ENCODE measurements around the gene LCA5.
"Not testable (repeated sequence)": the region's sequence is repeated elsewhere in the genome, so short reads cannot be mapped to it uniquely, and the experiment has no call there.

LCA5 gene

DNA sequence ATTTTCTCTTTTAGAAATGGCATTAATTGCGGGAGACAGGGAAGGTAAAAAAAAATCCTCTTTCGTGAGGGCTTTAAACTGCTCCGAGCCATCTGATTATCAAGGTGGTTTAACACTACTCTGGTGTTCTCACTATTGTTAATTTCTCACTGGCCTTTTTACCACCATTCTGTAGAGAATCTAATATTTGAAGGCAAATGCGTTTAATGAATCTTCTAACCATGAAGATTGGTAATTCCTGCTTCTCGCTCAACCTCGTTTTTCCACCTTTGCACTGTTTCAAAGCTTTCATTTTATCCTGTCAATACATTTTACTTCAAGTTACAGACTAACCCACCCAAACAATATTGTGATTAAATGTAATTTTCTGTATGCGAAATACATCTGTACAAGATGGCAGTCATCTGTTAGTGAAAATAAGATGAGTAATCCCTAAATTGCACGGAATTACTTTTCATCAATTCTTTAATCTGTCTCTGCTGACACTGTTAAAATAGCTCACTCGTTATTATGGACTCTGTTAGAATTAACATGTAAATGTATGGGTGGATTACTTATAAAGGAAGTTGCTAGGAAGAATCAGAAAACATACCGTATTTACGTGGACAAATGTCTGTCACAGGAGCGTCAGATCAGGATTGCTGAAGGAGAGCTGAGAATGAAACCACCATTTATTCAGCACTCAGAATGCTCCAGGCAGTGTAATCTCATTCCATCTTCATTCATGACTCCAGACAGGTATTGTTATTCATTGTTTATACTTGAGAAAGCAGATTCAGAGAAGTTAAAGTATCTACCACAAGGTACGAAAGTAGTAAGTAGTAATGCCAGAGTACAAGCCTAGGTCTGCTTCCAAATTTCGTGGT lies 1.1 kb upstream of the LCA5 start:
- DNase-seq (ENCODE audit: low spot score): peak; percentile 34

DNA sequence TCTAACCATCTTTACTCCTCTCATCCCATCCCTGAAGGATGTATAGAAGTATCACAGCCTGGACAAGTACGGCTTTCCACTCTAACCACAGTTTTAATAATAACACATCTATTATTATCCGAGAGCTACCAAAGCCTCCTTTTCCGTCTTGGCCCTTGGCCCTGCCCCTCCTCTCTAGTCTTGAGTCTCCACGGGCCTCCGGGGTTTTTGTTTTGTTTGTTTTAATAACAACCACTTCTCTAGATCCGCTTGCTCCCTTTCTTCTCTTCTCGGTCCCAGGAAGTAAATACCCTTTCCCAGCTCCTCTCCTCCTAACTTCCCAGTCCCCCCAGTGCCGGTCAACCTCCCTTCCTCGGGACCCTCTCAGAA lies 661 bp downstream of the LCA5 start:
- DNase-seq (ENCODE audit: low spot score): peak; percentile 18

DNA sequence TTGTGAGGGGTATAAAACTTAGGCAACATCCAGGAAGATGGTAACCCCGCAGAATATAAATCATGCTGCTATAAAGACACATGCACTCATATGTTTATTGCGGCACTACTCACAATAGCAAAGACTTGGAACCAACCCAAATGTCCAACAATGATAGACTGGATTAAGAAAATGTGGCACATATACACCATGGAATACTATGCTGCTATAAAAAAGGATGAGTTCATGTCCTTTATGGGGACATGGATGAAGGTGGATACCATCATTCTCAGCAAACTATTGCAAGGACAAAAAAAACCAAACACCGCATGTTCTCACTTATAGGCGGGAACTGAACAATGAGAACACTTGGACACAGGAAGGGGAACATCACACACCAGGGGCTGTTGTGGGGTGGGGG lies 7.7 kb downstream of the LCA5 start:
- DNase-seq (ENCODE audit: low spot score): not testable (repeated sequence)

DNA sequence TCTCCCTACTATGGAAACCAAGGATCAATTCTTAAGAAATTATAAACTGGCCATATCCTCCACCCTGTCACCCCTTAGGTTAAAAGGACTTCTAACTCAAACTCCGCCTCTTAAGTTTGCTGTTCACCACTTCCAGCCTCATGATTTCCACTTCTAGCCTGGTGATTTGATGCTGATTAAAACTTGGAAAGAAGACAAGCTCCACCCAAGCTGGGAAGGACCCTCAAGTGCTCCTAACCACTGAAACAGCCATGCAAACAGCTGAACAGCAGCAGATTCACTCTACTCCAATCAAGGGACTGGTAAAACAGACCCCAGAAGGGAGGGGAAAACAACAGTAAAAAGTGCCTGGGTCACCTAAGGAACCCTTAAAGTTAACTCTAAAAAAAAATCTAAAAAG lies 10.3 kb downstream of the LCA5 start:
- DNase-seq (ENCODE audit: low spot score): no peak

DNA sequence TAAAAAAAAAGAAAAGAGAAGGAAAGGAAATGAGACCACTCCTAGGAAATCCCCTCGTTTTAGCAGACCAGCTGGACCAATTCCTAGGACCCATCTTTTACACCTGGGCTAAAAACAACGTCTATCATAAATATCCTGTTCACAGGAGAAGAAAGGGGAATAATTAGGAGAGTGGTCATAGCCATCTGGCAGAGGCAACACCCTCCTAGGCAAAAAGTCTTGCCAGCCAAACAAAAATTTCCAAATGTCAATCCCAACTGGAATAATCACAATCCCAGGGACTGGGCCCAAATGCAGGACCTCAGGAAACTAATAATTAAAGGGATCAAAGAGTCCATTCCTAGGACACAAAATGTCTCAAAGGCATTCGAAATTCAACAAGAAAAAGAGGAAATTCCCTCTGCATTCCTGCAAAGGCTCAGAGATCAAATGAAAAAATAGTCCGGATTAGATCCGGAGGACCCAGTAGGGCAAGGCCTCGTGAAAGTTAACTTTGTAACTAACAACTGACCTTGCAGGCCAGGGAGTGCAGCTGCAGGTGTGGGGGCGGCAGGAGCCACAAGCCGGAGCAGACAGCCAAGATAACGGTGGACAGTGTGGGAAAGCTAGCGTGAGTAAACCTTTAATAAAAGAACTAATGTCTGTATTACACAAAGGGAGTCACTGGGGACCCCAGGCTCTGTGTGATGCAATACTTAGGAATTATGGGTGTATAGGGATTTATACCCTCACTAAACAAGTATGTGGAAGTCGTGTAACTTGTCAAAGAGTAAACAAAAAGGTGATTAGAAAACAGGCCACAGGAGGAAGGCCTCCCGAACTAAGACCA lies 11.7 kb downstream of the LCA5 start:
- DNase-seq (ENCODE audit: low spot score): no peak

DNA sequence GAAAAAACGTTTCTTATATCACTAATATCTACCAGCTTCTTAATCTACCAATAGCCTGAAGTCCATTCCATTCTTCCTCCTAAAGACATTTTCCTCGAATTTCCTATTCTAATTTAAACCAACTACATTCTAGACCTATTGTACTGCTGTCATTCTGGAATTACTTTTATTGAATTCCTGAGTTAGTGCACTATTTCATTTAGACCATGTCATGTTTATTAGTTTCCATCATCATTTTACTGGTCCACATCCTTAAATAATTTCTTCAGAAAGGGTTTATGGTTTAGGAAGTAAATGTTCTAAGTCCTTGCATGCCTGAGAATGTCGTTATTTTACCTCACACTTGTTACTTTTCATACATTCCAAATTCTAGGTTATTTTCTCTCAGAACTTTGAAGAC lies 13.2 kb downstream of the LCA5 start:
- DNase-seq (ENCODE audit: low spot score): no peak

DNA sequence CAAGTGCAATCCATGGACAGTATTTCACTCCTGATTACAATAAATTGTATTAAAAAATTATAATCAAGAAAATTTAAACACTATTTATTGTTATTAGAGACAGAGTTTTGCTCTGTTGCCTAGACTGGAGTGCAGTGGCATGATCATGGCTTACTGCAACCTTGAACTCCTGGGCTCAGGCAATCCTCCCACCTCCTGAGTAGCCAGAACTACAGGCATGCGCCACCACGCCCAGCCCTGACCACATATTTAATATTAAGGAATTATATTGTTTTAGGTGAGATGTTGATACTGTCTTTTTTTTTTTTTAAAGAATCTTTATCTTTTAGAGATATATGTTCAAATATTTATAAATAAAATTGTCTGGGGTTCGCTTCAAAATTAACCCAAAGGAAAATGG lies 14.6 kb downstream of the LCA5 start:
- no peak for DNase-seq (ENCODE audit: low spot score)

DNA sequence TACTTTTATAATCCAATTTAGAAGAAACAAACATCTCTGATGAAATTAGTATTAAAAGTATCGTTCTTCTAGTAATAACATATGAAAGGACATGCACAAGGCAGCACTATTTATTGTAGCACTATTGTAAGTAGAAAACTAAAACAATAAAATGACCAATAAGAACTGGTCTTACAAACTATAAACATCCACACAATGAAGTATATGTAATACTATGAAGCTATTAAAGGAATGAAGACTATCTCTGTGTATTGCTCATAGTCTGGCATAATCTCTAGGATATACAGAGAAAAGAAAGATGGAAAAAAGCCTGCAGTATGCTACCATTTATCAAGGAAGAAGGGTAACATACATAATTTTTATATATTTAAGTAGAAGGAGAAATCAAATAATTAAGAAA lies 16.7 kb downstream of the LCA5 start:
- DNase-seq (ENCODE audit: low spot score): no peak

DNA sequence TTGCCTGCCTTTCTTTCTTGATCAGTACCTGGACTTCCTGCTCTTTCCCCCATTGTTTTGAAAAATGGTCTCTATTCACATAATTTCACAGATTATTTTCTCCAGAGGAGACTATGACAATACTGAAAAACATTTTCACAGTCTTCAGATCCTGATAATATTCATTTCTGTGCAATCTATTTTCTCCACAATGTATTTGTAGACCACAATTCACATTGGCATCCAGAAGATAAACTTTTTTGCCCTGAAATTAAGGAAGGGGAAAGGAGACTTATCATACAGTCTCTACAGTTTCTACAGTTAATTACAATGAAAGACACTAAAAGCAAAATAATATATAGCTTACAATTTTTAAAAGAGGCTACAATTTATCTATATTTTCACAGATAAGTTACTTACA lies 18.4 kb downstream of the LCA5 start:
- no peak for DNase-seq (ENCODE audit: low spot score)

DNA sequence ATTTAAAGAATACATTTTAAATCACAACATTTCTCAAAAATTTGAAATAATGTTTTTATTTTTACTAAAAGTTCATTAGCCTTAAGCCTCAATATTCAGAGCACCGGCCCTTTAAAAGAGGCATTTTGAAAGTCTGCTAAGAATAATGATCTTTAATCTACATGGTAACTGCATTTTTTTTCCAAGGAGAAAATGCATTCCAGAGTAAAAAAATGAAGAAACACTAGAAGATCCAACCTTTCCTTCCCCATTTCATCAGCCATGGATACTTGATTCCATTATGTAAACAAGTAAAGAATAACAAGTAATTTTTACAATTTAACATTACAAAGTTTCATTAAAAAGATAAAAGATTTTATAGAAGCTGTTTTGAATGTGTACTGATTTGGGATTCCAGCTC lies 21.8 kb downstream of the LCA5 start:
- no peak for DNase-seq (ENCODE audit: low spot score)

DNA sequence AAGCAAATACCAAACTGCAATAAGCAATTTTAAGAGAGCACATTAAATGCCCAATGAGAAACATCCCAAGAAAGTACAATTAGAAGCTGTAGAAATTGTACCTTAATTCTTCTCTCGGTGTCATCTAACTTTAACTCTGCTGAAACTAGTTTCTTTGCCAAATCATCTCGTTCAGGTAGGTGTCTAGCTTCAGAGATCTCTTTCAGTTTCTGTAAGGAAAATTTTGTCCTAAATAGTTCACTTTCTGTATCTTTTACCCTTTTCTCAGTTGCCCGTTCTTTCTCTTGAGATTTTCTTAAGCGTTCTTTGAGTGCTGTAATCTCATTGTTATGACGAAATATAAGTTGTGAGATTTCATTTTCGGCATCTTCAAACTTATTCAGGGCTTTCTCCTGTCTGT lies 24.1 kb downstream of the LCA5 start:
- DNase-seq (ENCODE audit: low spot score): no peak

DNA sequence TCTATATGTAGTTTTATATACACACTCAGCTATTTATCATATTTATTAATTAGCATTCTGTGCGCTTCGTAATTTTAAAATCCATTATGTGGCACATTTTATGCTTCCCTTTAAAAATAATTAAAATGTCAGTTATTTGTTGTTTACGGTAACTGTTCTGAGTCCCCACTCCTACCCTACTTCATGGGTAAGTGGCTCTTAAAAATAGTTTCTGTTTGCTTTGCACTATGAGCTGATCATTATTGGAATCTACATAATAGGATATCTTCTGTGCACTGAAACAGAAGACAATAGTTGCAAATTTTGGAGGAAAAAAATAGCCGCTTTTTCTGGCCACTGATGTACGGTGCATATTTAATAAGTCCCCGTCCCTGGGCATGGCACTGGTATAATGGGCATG lies 25.2 kb downstream of the LCA5 start:
- DNase-seq (ENCODE audit: low spot score): no peak

DNA sequence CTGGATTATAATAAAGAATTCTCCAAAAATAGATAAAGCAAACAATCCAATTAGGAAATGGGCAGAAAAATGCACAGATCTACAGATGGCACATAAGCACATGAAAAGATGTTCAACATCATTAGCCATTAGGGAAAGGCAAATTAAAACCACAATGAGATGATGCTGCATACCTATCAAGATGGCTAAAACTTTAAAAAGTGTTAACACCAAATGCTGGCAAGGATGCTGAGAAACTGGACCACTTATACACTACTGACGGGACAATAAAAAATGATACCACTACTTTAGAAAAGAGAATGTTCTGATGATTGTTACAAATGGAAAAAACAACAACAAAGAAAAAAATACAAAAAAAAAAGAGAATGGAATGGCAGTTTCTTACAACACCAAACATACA lies 26.5 kb downstream of the LCA5 start:
- no peak for DNase-seq (ENCODE audit: low spot score)

DNA sequence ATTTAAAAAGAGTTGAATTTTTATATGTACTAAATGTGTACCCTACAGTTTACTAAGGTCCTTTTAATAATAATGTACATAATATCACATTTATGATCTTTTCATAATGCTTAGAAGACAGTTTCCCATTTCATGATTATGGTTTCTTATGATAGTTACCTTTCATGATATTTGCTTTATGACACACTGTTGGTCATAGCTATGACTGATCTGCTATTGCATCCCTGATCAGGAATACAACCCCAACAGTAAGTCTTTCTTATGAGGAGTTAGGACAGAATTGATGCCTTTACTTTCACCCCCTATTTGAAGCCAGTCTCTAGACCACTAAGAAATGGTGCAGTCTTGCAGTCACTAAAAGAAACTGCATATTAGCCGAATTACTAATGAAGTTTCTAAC lies 31.0 kb downstream of the LCA5 start:
- no peak for DNase-seq (ENCODE audit: low spot score)

DNA sequence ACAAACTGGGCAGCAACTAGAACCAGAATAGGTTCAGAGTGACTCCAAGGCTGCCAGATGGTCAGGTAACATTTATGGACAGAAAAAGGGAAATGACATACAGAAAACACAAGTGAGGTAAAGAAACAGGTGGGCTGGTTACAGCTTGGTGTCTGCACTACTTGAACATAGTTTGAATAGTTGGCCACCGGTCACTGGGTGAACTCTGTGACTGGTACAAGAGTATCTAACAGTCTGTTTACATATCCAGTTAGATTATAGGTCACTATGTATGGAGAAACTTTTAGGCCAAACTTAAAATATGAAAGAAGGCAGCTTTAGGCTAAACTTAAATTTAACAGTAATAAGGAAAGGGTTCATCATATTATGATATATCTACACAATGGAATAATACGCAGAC lies 32.9 kb downstream of the LCA5 start:
- no peak for DNase-seq (ENCODE audit: low spot score)

DNA sequence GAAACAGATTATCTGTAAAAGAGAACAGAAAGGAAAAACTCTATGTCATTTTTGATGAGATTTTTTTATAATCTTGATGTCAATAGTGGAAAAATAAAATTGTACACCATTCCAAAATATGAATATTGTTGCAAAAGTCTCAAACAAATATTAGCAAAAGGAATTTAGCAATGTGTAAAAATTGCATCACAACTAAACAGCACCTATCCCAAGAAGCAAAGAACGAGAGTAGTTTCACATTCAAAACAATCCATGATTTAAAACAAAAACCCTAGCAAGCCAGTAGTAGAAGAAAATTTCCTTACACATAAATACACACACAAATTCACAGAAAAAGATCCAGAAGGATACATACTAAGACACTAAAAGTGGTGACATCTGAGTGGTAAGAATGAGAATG lies 38.4 kb downstream of the LCA5 start:
- no peak for DNase-seq (ENCODE audit: low spot score)

DNA sequence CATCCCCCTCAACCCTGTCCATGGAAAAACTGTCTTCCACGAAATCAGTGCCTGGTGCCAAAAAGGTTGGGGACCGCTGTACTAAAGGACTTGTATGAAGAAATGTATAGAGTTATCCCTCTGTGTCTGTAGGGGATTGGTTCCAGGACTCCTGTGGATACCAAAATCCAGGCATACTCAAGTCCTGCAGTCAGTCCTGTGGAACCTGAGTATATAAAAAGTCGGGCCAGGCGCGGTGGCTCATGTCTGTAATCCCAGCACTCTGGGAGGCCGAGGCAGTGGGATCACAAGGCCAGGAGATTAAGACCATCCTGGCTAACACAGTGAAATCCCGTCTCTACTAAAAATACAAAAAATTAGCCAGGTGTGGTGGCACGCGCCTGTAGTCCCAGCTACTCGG lies 42.0 kb downstream of the LCA5 start:
- DNase-seq (ENCODE audit: low spot score): no peak

DNA sequence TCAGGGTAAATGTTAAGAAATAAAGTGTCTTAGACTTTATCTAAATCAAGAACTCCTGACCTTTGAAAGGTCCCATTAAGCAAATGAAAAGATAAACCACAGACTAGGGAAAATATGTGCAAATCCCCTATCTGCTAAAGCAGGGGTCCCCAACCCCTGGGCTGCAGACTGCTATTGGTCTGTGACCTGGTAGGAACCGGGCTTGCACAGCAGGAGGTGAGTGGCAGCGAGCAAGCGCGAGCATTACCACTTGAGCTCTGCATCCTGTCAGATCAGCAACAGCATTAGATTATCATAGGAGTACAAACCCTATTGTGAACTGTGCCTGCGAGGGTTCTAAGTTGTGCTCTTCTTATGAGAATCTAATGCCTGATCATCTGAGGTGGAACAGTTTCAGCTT lies 42.4 kb downstream of the LCA5 start:
- DNase-seq (ENCODE audit: low spot score): no peak

DNA sequence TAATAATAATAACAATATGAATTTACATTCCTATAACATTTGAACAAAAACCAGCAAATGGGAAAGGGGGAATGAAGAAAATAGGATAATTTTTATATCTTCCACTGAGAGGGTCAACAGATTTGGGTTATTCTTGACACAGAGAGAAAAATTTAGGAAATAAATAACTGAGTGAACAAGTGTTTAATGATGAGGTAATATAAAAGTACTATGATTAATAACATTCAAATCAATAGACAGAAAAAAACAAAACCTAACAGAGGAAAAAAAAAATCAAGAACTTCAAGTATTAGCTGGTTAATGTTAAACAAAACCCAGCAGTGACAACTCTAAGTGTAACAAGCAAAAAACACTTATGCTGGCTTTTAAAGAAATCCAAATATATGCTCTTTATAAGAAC lies 66.5 kb downstream of the LCA5 start:
- DNase-seq (ENCODE audit: low spot score): no peak

DNA sequence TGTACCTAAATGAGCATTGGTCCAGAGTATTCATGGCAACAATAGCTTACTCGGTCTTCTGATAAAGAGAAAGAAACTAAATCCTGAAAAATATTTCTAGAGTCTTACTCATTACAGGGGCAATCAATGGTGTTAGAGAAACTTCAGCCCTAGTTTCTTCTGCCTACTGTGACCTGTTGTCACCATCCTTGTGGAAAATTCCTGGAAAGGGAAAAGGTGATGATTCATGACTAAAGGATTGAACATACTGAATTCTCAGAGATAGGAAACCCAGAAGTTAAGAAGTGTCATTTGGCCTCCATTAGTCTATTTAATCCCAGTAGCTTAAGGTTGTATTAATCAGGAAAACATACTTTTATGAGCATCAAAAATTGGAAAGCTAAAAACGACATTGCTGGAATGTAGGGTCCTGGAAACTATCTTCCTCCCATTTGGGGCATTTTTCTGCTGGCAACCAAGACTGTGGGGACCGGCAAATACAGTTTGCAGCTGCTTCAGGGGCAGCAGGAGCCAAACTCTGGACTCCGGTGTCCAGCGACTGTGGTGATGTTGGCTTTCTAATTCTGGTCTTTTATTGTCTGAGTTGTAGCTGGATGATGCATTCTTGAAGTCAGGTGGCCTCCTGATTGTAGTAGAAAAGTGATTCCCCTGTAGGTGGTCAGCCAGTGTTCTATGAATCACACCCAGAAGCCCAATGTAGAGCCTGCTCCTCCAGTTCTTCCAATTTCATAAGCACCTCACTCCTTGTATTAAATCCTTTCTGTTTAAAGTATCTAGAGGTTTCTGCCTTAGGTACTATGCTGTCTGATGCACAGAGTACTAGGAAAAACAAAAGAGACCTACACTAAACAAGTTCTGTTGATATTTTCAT lies 67.6 kb downstream of the LCA5 start:
- peak; percentile 23 for DNase-seq (ENCODE audit: low spot score)

DNA sequence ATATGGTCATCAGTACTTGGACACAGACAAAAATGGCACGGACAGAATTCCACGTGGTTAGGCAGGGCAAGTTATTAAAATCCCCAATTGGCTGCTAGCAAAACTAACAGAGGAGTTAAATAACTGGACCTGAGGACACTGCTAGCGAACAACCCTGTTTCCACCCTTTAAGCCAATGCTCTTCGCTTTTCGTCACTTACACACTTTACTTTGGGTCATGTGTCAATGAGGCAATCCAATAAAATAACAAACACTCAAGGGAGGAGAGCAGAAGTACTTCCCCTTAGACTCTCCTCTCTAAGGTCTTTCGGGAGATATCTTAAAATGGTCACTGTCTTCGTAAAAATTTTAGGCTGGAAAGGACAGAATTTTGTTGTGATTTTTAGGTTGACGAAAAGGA lies 68.6 kb downstream of the LCA5 start:
- DNase-seq (ENCODE audit: low spot score): no peak

DNA sequence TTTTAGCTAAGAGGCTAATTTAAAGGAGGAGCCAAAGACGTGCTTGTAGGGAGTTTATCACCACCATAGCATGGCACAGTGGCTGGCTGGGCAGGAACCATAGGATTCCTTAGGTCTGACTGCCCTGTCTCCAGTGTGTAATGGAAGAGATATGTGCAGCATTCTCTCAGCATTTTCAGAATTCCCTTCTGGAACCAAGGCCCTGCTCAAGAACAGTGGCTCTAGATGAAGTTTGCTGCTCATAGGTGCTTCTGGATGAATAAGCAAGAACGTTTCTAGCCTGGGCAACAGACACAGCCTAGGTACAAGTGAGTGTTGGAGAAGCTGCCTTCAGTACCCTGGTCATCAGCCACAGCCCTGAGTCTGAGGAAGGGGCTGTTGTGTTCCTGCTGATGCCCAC lies 69.1 kb downstream of the LCA5 start:
- DNase-seq (ENCODE audit: low spot score): no peak

DNA sequence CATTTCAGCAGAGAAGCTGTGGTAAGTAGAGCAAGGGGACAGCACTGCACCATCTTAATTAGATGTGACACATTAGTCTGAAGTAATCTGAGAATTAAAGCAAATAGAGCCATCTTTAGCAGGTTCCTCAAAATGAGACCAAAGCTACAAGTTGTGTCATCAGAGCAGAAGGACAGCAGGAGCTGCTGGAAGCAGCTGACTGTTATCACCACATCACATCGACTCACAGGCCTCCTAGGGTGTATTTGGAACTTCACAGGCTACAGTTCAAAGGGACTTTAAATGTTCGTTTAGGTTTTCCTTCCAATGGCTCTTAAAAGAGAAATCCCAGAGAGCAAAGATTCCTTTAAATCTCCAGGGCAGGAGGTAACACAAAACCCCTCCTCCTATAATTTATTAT lies 69.5 kb downstream of the LCA5 start:
- DNase-seq (ENCODE audit: low spot score): no peak

All from kidney capillary endothelial cell (primary cell).